OCI-LY1 (cell line): Measurements from ENCODE around the gene CCND2.

Experiments
- H2AFZ ChIP-seq: fragments of 200-600 bp; sonication (generic), shearing (Covaris generic); 2 replicates; pipeline ENCODE4 v1.6.0; 2014; ENCODE audit warnings: antibody characterized with exemption, mild to moderate bottlenecking, low read length
- H3F3A ChIP-seq: fragments of 200-600 bp; sonication (generic), shearing (Covaris generic); 2 replicates; pipeline ENCODE4 v1.6.0; 2014; ENCODE audit warnings: mild to moderate bottlenecking, antibody characterized with exemption, low read length, moderate library complexity; ENCODE audit not compliant: insufficient read depth
- H3K27ac ChIP-seq: fragments of 200-600 bp; sonication (generic); 2 replicates; pipeline ENCODE4 v1.5.1; 2014; ENCODE audit warnings: low read length, mixed run types, mild to moderate bottlenecking, low read depth; ENCODE audit not compliant: poor library complexity, severe bottlenecking
- H3K27me3 ChIP-seq: fragments of 200-600 bp; sonication (generic); 2 replicates; pipeline ENCODE4 v1.6.0; 2014; ENCODE audit warnings: antibody characterized with exemption, mild to moderate bottlenecking, low read length, moderate library complexity; ENCODE audit not compliant: insufficient read depth
- H3K36me3 ChIP-seq: fragments of 200-600 bp; sonication (generic); 2 replicates; pipeline ENCODE4 v1.6.1; 2014; ENCODE audit warnings: mild to moderate bottlenecking, antibody characterized with exemption, low read length, moderate library complexity, mixed read lengths; ENCODE audit not compliant: insufficient read depth
- H3K4me1 ChIP-seq: fragments of 200-600 bp; sonication (generic); 2 replicates; pipeline ENCODE4 v1.5.1; 2014; ENCODE audit warnings: mild to moderate bottlenecking, low read length, moderate library complexity; ENCODE audit not compliant: insufficient read depth, severe bottlenecking
- H3K4me2 ChIP-seq: fragments of 200-600 bp; sonication (generic), shearing (Covaris generic); 2 replicates; pipeline ENCODE4 v1.6.1; 2014; ENCODE audit warnings: low read length
- H3K4me3 ChIP-seq: fragments of 200-600 bp; sonication (generic); 2 replicates; pipeline ENCODE4 v1.5.1; 2014; ENCODE audit warnings: low read length, low read depth, mild to moderate bottlenecking, mixed read lengths; ENCODE audit not compliant: poor library complexity, severe bottlenecking
- H3K79me2 ChIP-seq: fragments of 200-600 bp; shearing (Covaris generic); 2 replicates; pipeline ENCODE4 v1.6.1; 2016; ENCODE audit warnings: mixed run types, low read length, mixed read lengths; ENCODE audit not compliant: insufficient read depth
- H3K9ac ChIP-seq: fragments of 200-600 bp; sonication (generic), shearing (Covaris generic); 2 replicates; pipeline ENCODE4 v1.6.1; 2014; ENCODE audit warnings: mild to moderate bottlenecking, low read length, mixed read lengths
- H3K9me2 ChIP-seq: fragments of 200-600 bp; sonication (generic), shearing (Covaris generic); 2 replicates; pipeline ENCODE4 v1.6.1; 2014; ENCODE audit warnings: low read depth, mild to moderate bottlenecking, low read length, mixed read lengths
- H3K9me3 ChIP-seq: fragments of 200-600 bp; shearing (Covaris generic); 2 replicates; pipeline ENCODE4 v1.6.1; 2014; ENCODE audit warnings: low read length, mixed read lengths
- H4K20me1 ChIP-seq: fragments of 200-600 bp; sonication (generic), shearing (Covaris generic); 2 replicates; pipeline ENCODE4 v1.6.0; 2016; ENCODE audit warnings: mild to moderate bottlenecking, low read length; ENCODE audit not compliant: insufficient read depth
- EZH2 ChIP-seq: fragments of 200-600 bp; sonication (generic), shearing (Covaris generic); IDR thresholded peaks from 2 replicates; pipeline ENCODE4 v1.8.0; 2017; ENCODE audit warnings: borderline replicate concordance, mixed run types, mild to moderate bottlenecking, antibody characterized with exemption, low read length, moderate library complexity, mixed read lengths
- TF ChIP-seq, protein P1 (sequence below): fragments of 200-600 bp; sonication (generic), shearing (Covaris generic); IDR thresholded peaks from 2 replicates; pipeline ENCODE4 v1.5.1; 2017; ENCODE audit warnings: mild to moderate bottlenecking, antibody characterized with exemption, low read length, moderate library complexity, mixed read lengths

The CCND2 gene

DNA sequence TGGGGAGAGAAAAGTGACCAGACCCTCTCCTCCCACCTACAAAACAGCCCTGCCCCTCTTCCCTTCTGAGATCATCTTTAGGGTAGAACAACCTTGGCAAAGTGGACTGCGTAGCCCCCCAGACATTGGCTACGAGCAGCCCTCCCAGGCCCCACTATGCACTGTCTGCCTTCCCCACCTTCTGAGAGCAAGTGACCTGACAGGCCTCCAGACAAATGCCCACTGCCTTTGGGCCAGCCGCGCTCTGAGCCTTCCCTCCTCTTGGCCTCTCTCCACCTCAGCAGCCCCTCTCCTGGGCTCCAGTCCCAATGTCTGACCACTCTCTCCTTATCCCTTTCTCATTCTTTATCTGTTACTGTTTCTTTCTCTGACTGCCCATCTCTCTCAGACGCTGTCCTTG, 46.5 kb upstream of the CCND2 start:
- no peak overlapping the region for H3K4me3 ChIP-seq
- H2AFZ ChIP-seq = no peak overlapping the region
- no peak overlapping the region for H3K4me2 ChIP-seq
- no peaks in the 10 kb centered on the region for H4K20me1 ChIP-seq
- no peaks in the 10 kb centered on the region for H3F3A ChIP-seq
- H3K4me1 ChIP-seq = no peaks in the 10 kb centered on the region
- no peaks in the 10 kb centered on the region for H3K79me2 ChIP-seq
- TF ChIP-seq, protein P1, sequence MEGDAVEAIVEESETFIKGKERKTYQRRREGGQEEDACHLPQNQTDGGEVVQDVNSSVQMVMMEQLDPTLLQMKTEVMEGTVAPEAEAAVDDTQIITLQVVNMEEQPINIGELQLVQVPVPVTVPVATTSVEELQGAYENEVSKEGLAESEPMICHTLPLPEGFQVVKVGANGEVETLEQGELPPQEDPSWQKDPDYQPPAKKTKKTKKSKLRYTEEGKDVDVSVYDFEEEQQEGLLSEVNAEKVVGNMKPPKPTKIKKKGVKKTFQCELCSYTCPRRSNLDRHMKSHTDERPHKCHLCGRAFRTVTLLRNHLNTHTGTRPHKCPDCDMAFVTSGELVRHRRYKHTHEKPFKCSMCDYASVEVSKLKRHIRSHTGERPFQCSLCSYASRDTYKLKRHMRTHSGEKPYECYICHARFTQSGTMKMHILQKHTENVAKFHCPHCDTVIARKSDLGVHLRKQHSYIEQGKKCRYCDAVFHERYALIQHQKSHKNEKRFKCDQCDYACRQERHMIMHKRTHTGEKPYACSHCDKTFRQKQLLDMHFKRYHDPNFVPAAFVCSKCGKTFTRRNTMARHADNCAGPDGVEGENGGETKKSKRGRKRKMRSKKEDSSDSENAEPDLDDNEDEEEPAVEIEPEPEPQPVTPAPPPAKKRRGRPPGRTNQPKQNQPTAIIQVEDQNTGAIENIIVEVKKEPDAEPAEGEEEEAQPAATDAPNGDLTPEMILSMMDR = no peak
- no peak for TF ChIP-seq EZH2
- H3K9me3 ChIP-seq = peaks cover 6% of the 10 kb centered on the region; the same call in 1 of the 2 replicates
- H3K27ac ChIP-seq = no peak overlapping the region
- H3K9me2 ChIP-seq = no peaks in the 10 kb centered on the region
- H3K9ac ChIP-seq = no peak overlapping the region
- no peaks in the 10 kb centered on the region for H3K36me3 ChIP-seq
- H3K27me3 ChIP-seq = no peaks in the 10 kb centered on the region

DNA sequence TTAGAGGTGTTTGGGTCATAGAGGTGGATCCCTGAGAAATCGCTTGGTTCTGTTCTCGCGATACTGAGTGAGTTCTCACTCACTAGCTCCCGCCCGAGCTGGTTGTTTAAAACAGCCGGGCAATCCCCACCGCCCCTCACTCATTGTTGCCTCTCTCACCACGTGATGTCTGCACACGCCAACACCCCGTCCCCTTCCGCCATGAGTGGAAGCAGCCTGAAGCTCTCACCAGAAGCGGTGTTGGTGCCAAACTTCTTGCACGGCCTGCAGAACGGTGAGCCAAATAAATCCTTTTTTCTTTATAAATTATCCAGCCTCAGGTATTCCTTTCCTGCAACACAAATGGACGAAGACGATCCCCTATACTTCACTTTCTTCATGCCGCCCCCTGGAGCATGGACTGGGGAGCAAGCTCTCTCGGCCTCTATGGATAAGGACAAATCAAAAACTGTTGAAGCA, 45.4 kb upstream of the CCND2 start:
- H3K9me2 ChIP-seq = no peaks in the 10 kb centered on the region
- H3K4me1 ChIP-seq = no peaks in the 10 kb centered on the region
- no peak overlapping the region for H3K9ac ChIP-seq
- H3K4me3 ChIP-seq = no peak overlapping the region
- H2AFZ ChIP-seq = no peak overlapping the region
- H3K27me3 ChIP-seq = no peaks in the 10 kb centered on the region
- H3K4me2 ChIP-seq = no peak overlapping the region
- no peak overlapping the region for H3K27ac ChIP-seq
- TF ChIP-seq, protein P1 = no peak
- TF ChIP-seq EZH2 = no peak
- no peaks in the 10 kb centered on the region for H3K79me2 ChIP-seq
- no peaks in the 10 kb centered on the region for H4K20me1 ChIP-seq
- no peaks in the 10 kb centered on the region for H3K36me3 ChIP-seq
- H3F3A ChIP-seq = no peaks in the 10 kb centered on the region
- H3K9me3 ChIP-seq = no peaks in the 10 kb centered on the region

DNA sequence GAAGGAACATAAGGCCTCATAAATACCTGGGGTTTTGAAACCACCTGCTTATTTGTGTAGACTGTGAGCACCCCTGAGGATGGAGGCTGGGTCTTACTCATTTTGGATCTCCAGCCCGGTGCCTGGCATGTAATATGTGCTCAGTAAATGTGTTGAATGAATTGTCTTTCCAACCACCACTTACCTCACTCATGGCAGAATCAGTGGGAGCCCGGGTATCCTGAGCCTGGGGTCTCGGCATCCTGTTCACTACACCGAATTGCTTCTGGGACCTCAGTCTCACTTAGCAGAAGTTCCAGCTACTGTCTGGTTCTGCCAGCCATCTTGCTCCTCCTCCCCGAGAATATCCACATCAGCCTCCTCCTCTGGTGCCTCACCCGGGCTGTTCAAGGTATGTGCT, 43.0 kb upstream of the CCND2 start:
- no peaks in the 10 kb centered on the region for H3F3A ChIP-seq
- H3K4me1 ChIP-seq = no peaks in the 10 kb centered on the region
- no peak overlapping the region for H3K4me3 ChIP-seq
- H3K9me2 ChIP-seq = no peaks in the 10 kb centered on the region
- H3K9me3 ChIP-seq = no peaks in the 10 kb centered on the region
- no peaks in the 10 kb centered on the region for H3K79me2 ChIP-seq
- no peak overlapping the region for H3K27ac ChIP-seq
- H3K27me3 ChIP-seq = no peaks in the 10 kb centered on the region
- no peaks in the 10 kb centered on the region for H4K20me1 ChIP-seq
- TF ChIP-seq EZH2 = no peak
- TF ChIP-seq, protein P1 = no peak
- no peak overlapping the region for H2AFZ ChIP-seq
- H3K36me3 ChIP-seq = no peaks in the 10 kb centered on the region
- H3K9ac ChIP-seq = no peak overlapping the region
- no peak overlapping the region for H3K4me2 ChIP-seq
